ENCODE results near the gene PAQR3.

DNA sequence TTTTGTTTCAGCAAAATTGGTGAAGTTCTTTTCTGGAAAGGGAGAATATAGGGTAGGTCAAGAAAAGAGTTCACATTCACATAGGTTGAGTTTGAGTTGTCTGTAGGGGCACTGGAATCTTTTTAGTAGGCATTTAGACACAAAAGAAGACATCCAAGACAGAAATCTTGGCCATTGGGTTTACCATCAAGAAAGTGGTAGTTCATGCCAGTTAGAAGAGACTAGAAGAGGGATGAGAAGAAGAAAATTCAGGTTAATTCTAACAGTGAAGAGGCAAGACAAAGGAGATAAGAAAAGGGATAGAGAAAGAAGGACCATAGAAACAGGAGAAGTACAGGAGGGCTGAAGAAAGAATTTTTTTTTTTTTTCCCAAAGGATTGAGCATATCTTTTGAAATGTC is 39.9 kb downstream of the PAQR3 start:
- TF ChIP-seq POLR2A (IDR thresholded peaks at IDR 0.05; ENCODE audit: low read depth): no peak
- TF ChIP-seq, protein P1, sequence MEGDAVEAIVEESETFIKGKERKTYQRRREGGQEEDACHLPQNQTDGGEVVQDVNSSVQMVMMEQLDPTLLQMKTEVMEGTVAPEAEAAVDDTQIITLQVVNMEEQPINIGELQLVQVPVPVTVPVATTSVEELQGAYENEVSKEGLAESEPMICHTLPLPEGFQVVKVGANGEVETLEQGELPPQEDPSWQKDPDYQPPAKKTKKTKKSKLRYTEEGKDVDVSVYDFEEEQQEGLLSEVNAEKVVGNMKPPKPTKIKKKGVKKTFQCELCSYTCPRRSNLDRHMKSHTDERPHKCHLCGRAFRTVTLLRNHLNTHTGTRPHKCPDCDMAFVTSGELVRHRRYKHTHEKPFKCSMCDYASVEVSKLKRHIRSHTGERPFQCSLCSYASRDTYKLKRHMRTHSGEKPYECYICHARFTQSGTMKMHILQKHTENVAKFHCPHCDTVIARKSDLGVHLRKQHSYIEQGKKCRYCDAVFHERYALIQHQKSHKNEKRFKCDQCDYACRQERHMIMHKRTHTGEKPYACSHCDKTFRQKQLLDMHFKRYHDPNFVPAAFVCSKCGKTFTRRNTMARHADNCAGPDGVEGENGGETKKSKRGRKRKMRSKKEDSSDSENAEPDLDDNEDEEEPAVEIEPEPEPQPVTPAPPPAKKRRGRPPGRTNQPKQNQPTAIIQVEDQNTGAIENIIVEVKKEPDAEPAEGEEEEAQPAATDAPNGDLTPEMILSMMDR (IDR thresholded peaks at IDR 0.05): no peak
- no peak for TF ChIP-seq EP300 (IDR thresholded peaks at IDR 0.05)
- no peak for TF ChIP-seq POLR2AphosphoS5 (IDR thresholded peaks at IDR 0.05)
